Activated CD8-positive, alpha-beta T cell treated with anti-CD3 and anti-CD28 coated beads for 36 hours (primary cell): ENCODE measurements around the gene NDUFA7. TPM values are rescaled to one million over a fixed set of nuclear protein-coding genes. Genes with fewer than 3 reads are reported as not detected.
A peak's percentile ranks its signal among the peaks of the same experiment; 100 is the strongest.
"Not testable (repeated sequence)": the region's sequence is repeated elsewhere in the genome, so short reads cannot be mapped to it uniquely, and the experiment has no call there.

Experiments used
- ATAC-seq: fragments of 200-7000 bp; cut with Tn5 transposase; one replicate; pipeline ENCODE4 v1.10.0; 2021; ENCODE audit warnings: mild to moderate bottlenecking, moderate library complexity
- CTCF ChIA-PET: fragments of 350-600 bp; sonication (Branson Sonifier 250); formaldehyde crosslinking; loops from one replicate; lab custom pipeline; 2021; ENCODE audit warnings: antibody characterized with exemption; lab: Charles Lee
- POLR2A ChIA-PET: fragments of 350-600 bp; sonication (Branson Sonifier 250); formaldehyde crosslinking; loops from one replicate; lab custom pipeline; 2021; ENCODE audit warnings: antibody characterized with exemption; lab: Charles Lee
- DNase-seq: peaks from one replicate; pipeline ENCODE4 v3.0.0-alpha.2; 2020
- H3K27ac Mint-ChIP-seq: one replicate; pipeline ENCODE4 v1.8.0; 2021; ENCODE audit warnings: mild to moderate bottlenecking, mixed read lengths
- H3K27me3 Mint-ChIP-seq: one replicate; pipeline ENCODE4 v1.8.0; 2021; ENCODE audit warnings: mixed read lengths
- H3K36me3 Mint-ChIP-seq: one replicate; pipeline ENCODE4 v1.8.0; 2021; ENCODE audit warnings: low read depth, mixed read lengths
- H3K4me1 Mint-ChIP-seq: one replicate; pipeline ENCODE4 v1.8.0; 2021; ENCODE audit warnings: low read depth, mixed read lengths
- H3K4me3 Mint-ChIP-seq: one replicate; pipeline ENCODE4 v1.8.0; 2021; ENCODE audit warnings: mild to moderate bottlenecking, moderate library complexity, mixed read lengths
- H3K9me3 Mint-ChIP-seq: one replicate; pipeline ENCODE4 v1.8.0; 2021; ENCODE audit warnings: mixed read lengths
- CTCF ChIP-seq: fragments of 200-600 bp; IDR thresholded peaks from one replicate; pipeline ENCODE4 v1.8.0; 2022; ENCODE audit warnings: antibody characterized with exemption, mild to moderate bottlenecking
- intact Hi-C: fragments of 100-400 bp; cut with micrococcal nuclease; formaldehyde crosslinking; loops from one replicate; pipeline ENCODE4 v1.10.0; 2022
- total RNA-seq, 2 experiments: library from RNA; stranded (reverse); gene quantifications; one replicate each; pipeline ENCODE4 v1.2.3, GENCODE V29; 2021

Gene NDUFA7
- total RNA-seq, 2 experiments from 2014 or later = 72.2 to 84.3 TPM

- no peak for DNase-seq
- TF ChIP-seq CTCF = no peak
- Mint-ChIP-seq H3K9me3 (no peaks in the 10 kb centered on the region), H3K36me3 (peaks cover 30% of the 10 kb centered on the region), H3K27ac (peak overlapping the region; percentile 96), H3K27me3 (no peaks in the 10 kb centered on the region), H3K4me1 (peaks cover 34% of the 10 kb centered on the region), H3K4me3 (peak overlapping the region; percentile 99)
- ATAC-seq = no peak
- intact Hi-C loops = loop anchor here (5.0 kb wide), 1 partner anchor 38 kb away; no protein-coding TSS in a partner anchor
- ChIA-PET CTCF (interaction anchor here (1.2 kb wide), 1 partner anchor 36 kb away, joined by 3 read pairs; no protein-coding TSS in a partner anchor), POLR2A (interaction anchor here (1.5 kb wide), 1 partner anchor 18 kb away, joined by 4 read pairs; no protein-coding TSS in a partner anchor)
Observed at GRCh38 chr19:8305798-8306197, 15.4 kb downstream of the NDUFA7 start.

- DNase-seq = peak; percentile 50
- no peak for ATAC-seq
- no peak overlapping the region for H3K4me3 Mint-ChIP-seq
- no peak for TF ChIP-seq CTCF
- CTCF ChIA-PET = interaction anchor here (1.2 kb wide), 1 partner anchor 36 kb away, joined by 3 read pairs; no protein-coding TSS in a partner anchor
- peaks cover 34% of the 10 kb centered on the region for H3K4me1 Mint-ChIP-seq
- H3K9me3 Mint-ChIP-seq = no peaks in the 10 kb centered on the region
- H3K27ac Mint-ChIP-seq = no peak overlapping the region
- intact Hi-C loops = loop anchor here (5.0 kb wide), 1 partner anchor 38 kb away; no protein-coding TSS in a partner anchor
- no peaks in the 10 kb centered on the region for H3K27me3 Mint-ChIP-seq
- POLR2A ChIA-PET = interaction anchor here (0.6 to 1.5 kb wide), 4 partner anchors 8 to 254 kb away, joined by 3 to 4 read pairs (median 4); no protein-coding TSS in a partner anchor
- peaks cover 25% of the 10 kb centered on the region for H3K36me3 Mint-ChIP-seq
Observed at GRCh38 chr19:8304841-8305621, 16.1 kb downstream of the NDUFA7 start.

- POLR2A ChIA-PET = interaction anchor here (0.8 to 1.8 kb wide), 2 partner anchors 18 to 21 kb away, joined by 4 read pairs; no protein-coding TSS in a partner anchor
- DNase-seq (no peak), ATAC-seq (no peak)
- Mint-ChIP-seq H3K27me3 (no peaks in the 10 kb centered on the region), H3K4me3 (no peak overlapping the region), H3K4me1 (peaks cover 21% of the 10 kb centered on the region), H3K27ac (no peak overlapping the region), H3K9me3 (no peaks in the 10 kb centered on the region), H3K36me3 (peaks cover 21% of the 10 kb centered on the region)
- intact Hi-C loops = no loop called here
- CTCF ChIA-PET = interaction anchor here (1.5 kb wide), 1 partner anchor 14 kb away, joined by 4 read pairs; no protein-coding TSS in a partner anchor
- no peak for TF ChIP-seq CTCF
Observed at GRCh38 chr19:8302734-8303133, 18.4 kb downstream of the NDUFA7 start.

- ATAC-seq (no peak), DNase-seq (no peak)
- Mint-ChIP-seq H3K27ac (no peak overlapping the region), H3K4me1 (peaks cover 18% of the 10 kb centered on the region), H3K4me3 (no peak overlapping the region), H3K9me3 (no peaks in the 10 kb centered on the region), H3K36me3 (peaks cover 17% of the 10 kb centered on the region), H3K27me3 (no peaks in the 10 kb centered on the region)
- POLR2A ChIA-PET = interaction anchor here (0.8 to 1.8 kb wide), 2 partner anchors 18 to 21 kb away, joined by 4 read pairs; no protein-coding TSS in a partner anchor
- CTCF ChIA-PET = no interaction called here
- intact Hi-C loops = no loop called here
- no peak for TF ChIP-seq CTCF
Observed at GRCh38 chr19:8302357-8302691, 18.9 kb downstream of the NDUFA7 start.

- intact Hi-C loops, H3K9me3 Mint-ChIP-seq, CTCF ChIA-PET, H3K27me3 Mint-ChIP-seq, H3K36me3 Mint-ChIP-seq, H3K27ac Mint-ChIP-seq, POLR2A ChIA-PET, H3K4me3 Mint-ChIP-seq, H3K4me1 Mint-ChIP-seq, DNase-seq: not testable (repeated sequence)
- peak; percentile 56 for ATAC-seq
Observed at GRCh38 chr19:8291337-8291736, 29.8 kb downstream of the NDUFA7 start.

- peak; percentile 65 for ATAC-seq
- H3K36me3 Mint-ChIP-seq, H3K4me1 Mint-ChIP-seq, CTCF ChIA-PET, H3K27ac Mint-ChIP-seq, POLR2A ChIA-PET, intact Hi-C loops, DNase-seq, H3K4me3 Mint-ChIP-seq, H3K9me3 Mint-ChIP-seq, H3K27me3 Mint-ChIP-seq: not testable (repeated sequence)
Observed at GRCh38 chr19:8276508-8276907, 44.7 kb downstream of the NDUFA7 start.
